Neuronal stem cell (in vitro differentiated cells): ENCODE results near the gene RNF145.

Source experiments
- DNase-seq: peaks from one replicate; pipeline ENCODE4 v3.0.0-alpha.2; 2013; ENCODE audit warnings: low spot score
- H2AFZ ChIP-seq: one replicate; pipeline ENCODE4 v1.6.1; 2013; ENCODE audit warnings: mild to moderate bottlenecking, low read length, inconsistent platforms
- H2AK5ac ChIP-seq: 2 replicates; pipeline ENCODE4 v1.6.1; 2013; ENCODE audit warnings: low read depth, mild to moderate bottlenecking, inconsistent platforms, low read length, moderate library complexity, mixed read lengths
- H2BK120ac ChIP-seq: 2 replicates; pipeline ENCODE4 v1.6.1; 2013; ENCODE audit warnings: low read depth, mild to moderate bottlenecking, inconsistent platforms, low read length, moderate library complexity, mixed read lengths
- H2BK12ac ChIP-seq: one replicate; pipeline ENCODE4 v1.6.1; 2013; ENCODE audit warnings: low read length, inconsistent platforms
- H2BK15ac ChIP-seq: 2 replicates; pipeline ENCODE4 v1.6.1; 2013; ENCODE audit warnings: mild to moderate bottlenecking, low read length, inconsistent platforms, mixed read lengths
- H2BK5ac ChIP-seq: one replicate; pipeline ENCODE4 v1.6.1; 2013; ENCODE audit warnings: inconsistent platforms, mild to moderate bottlenecking, low read length, moderate library complexity
- H3K14ac ChIP-seq: one replicate; pipeline ENCODE4 v1.6.1; 2013; ENCODE audit warnings: low read length, inconsistent platforms
- H3K18ac ChIP-seq: 2 replicates; pipeline ENCODE4 v1.6.1; 2013; ENCODE audit warnings: low read length, inconsistent platforms
- H3K23ac ChIP-seq: 2 replicates; pipeline ENCODE4 v1.6.1; 2013; ENCODE audit warnings: low read depth, mild to moderate bottlenecking, mixed read lengths, low read length, inconsistent platforms; ENCODE audit not compliant: poor library complexity
- H3K27ac ChIP-seq: replicated peaks from 3 replicates; pipeline ENCODE4 v1.5.1; 2013; ENCODE audit warnings: low read length, inconsistent platforms
- H3K27me3 ChIP-seq, 3 experiments: 2 replicates each; pipeline ENCODE4 v1.6.1; 2013; ENCODE audit warnings: low read length in 3 of 3, mild to moderate bottlenecking in 2 of 3, inconsistent platforms in 1 of 3, low read depth in 1 of 3, mixed read lengths in 1 of 3, moderate library complexity in 1 of 3; ENCODE audit not compliant: control insufficient read depth in 3 of 3, insufficient read depth in 3 of 3
- H3K36me3 ChIP-seq, 2 donors: replicated peaks in 1 of 2; 2 replicates each; pipeline ENCODE4 v1.6.1; 2013; ENCODE audit warnings: low read length in 2 of 2; ENCODE audit not compliant: control insufficient read depth in 2 of 2, insufficient read depth in 2 of 2
- H3K4ac ChIP-seq: 2 replicates; pipeline ENCODE4 v1.6.1; 2013; ENCODE audit warnings: inconsistent platforms, mild to moderate bottlenecking, low read length, moderate library complexity
- H3K4me1 ChIP-seq, 2 donors: 1 replicate in 1 of 2; 2 replicates in 1 of 2; pipeline ENCODE4 v1.6.1; 2013; ENCODE audit warnings: low read length in 2 of 2, low read depth in 1 of 2; ENCODE audit not compliant: control insufficient read depth in 2 of 2, insufficient read depth in 1 of 2
- H3K4me2 ChIP-seq: one replicate; pipeline ENCODE4 v1.6.1; 2013; ENCODE audit warnings: mild to moderate bottlenecking, low read length, inconsistent platforms; ENCODE audit not compliant: insufficient read depth, poor library complexity, severe bottlenecking
- H3K4me3 ChIP-seq, 2 donors: 2 replicates each; pipeline ENCODE4 v1.5.1; 2013; ENCODE audit warnings: low read length in 2 of 2, mild to moderate bottlenecking in 2 of 2, inconsistent platforms in 1 of 2, moderate library complexity in 1 of 2
- H3K79me1 ChIP-seq: one replicate; pipeline ENCODE4 v1.6.1; 2013; ENCODE audit warnings: low read depth, mild to moderate bottlenecking, inconsistent platforms, low read length, moderate library complexity
- H3K9ac ChIP-seq: one replicate; pipeline ENCODE4 v1.6.1; 2013; ENCODE audit warnings: mild to moderate bottlenecking, low read depth, low read length, inconsistent platforms; ENCODE audit not compliant: poor library complexity
- H3K9me3 ChIP-seq, 2 donors: replicated peaks in 1 of 2; 2 replicates each; pipeline versions ENCODE3 to v1.6.1; 2013; ENCODE audit warnings: low read length in 2 of 2, mild to moderate bottlenecking in 2 of 2, inconsistent platforms in 1 of 2, low read depth in 1 of 2, mixed read lengths in 1 of 2, moderate library complexity in 1 of 2; ENCODE audit not compliant: control insufficient read depth in 2 of 2, insufficient read depth in 1 of 2
- H4K8ac ChIP-seq: one replicate; pipeline ENCODE4 v1.6.1; 2013; ENCODE audit warnings: low read depth, mild to moderate bottlenecking, inconsistent platforms, low read length, moderate library complexity
- H4K91ac ChIP-seq: one replicate; pipeline ENCODE4 v1.6.1; 2013; ENCODE audit warnings: low read length, low read depth, mild to moderate bottlenecking, inconsistent platforms; ENCODE audit not compliant: poor library complexity
- WGBS, 2 donors: extraction: QIAGEN DNeasy Blood & Tissue Kit; methylation state at CpG; one replicate each; pipeline ENCODE4 v1.1.7; 2013; ENCODE audit warnings: missing lambda C conversion rate in 2 of 2, mixed read lengths in 1 of 2; ENCODE audit not compliant: insufficient read length in 2 of 2, insufficient replicate concordance in 1 of 2; ENCODE audit errors: extremely low coverage in 2 of 2; 5-methylcytosine and 5-hydroxymethylcytosine counted together

RNF145 gene

DNA sequence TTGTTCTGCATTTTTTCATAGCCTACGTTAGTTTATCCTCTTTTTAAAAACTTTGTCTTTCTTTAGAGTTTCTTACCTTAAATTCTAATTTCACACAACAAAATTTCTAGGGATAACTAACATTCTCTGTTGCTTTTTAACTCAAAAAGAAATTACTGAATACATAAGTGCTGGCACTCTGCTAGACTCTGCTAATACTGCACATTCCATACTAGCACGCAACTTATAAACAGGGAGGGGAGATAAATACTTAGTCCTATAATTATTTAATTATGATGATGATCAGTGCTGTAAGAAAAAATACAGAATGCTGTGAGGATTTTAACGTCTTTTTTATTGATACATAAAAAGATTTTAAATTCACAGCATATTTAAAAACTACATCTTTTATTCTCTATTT lies 25.1 kb downstream of the RNF145 start:
- Histone ChIP-seq H3K4ac (no peak overlapping the region), H3K36me3 (peaks cover under 1 to 50% of the 10 kb centered on the region in 2 donors), H3K4me2 (no peak overlapping the region), H3K14ac (no peak overlapping the region), H2BK12ac (no peak overlapping the region), H3K4me3 (no peak overlapping the region), H3K23ac (no peak overlapping the region), H4K91ac (no peak overlapping the region), H3K9ac (no peak overlapping the region), H2BK15ac (no peak overlapping the region), H2BK120ac (no peak overlapping the region), H2AK5ac (no peak overlapping the region), H3K4me1 (peaks cover 0 to 11% of the 10 kb centered on the region in 2 donors), H2AFZ (no peak overlapping the region), H3K18ac (no peak overlapping the region), H3K27ac (no peak overlapping the region), H3K9me3 (peaks cover 0 to 4% of the 10 kb centered on the region in 2 donors), H3K79me1 (peaks cover 4% of the 10 kb centered on the region), H3K27me3 (no peaks in the 10 kb centered on the region), H2BK5ac (no peak overlapping the region), H4K8ac (no peak overlapping the region)
- no CpG with 5 or more reads among the region's 3 CpGs for WGBS, 2 donors
- DNase-seq, result no peak

DNA sequence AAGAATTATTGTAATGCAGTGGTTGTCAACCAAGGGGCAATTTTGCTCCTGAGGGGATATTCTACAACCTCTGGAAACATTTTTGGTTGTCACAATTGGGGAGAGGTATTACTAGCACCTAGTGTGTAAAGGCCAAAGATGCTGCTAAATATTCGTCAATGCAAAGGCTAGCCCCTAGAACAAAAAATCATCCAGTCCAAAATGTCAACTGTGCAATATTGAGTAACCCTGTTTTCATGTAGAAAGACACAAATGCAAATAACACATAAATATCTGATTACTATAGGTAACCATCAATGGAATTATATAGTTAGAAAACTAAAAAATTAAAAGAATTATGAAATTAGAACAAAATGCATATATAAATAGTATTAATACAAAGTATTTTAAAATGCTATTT lies 26.1 kb downstream of the RNF145 start:
- WGBS, 2 donors, result no CpG with 5 or more reads among the region's 1 CpG
- Histone ChIP-seq H2AK5ac (no peak overlapping the region), H3K9ac (no peak overlapping the region), H3K9me3 (peaks cover 0 to under 1% of the 10 kb centered on the region in 2 donors), H2BK120ac (no peak overlapping the region), H3K79me1 (peaks cover 4% of the 10 kb centered on the region), H3K27ac (no peak overlapping the region), H3K27me3 (no peaks in the 10 kb centered on the region), H3K36me3 (peaks cover 0 to 54% of the 10 kb centered on the region in 2 donors), H3K4me1 (peaks cover 0 to 11% of the 10 kb centered on the region in 2 donors), H4K91ac (no peak overlapping the region), H2AFZ (no peak overlapping the region), H3K4me3 (no peak overlapping the region), H3K18ac (no peak overlapping the region), H3K23ac (no peak overlapping the region), H2BK12ac (no peak overlapping the region), H2BK5ac (no peak overlapping the region), H4K8ac (no peak overlapping the region), H3K14ac (no peak overlapping the region), H3K4ac (no peak overlapping the region), H2BK15ac (no peak overlapping the region), H3K4me2 (no peak overlapping the region)
- DNase-seq, result no peak

DNA sequence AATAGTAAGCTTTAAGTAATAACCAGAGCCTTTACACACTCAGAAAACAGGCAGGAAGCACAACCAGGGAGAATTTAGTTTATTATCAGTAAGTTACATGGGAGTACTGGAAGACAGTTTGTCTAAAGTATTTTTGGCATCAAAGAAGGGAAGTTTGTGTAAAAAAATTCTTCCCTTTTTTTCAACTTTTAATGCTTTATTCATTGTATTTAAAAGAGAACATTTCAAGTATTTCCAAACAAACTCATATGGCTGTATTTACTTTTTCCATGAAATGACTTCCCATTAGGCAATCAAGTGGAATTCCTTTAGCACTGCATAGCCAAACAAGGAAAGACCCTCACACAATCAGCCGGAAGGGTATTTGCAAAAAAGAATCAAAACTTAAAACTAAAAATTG lies 26.7 kb downstream of the RNF145 start:
- H2BK15ac ChIP-seq, result no peak overlapping the region
- H3K9me3 ChIP-seq, result no peaks in the 10 kb centered on the region
- H4K91ac ChIP-seq, result no peak overlapping the region
- WGBS, 2 donors, result no CpG with 5 or more reads among the region's 1 CpG
- H3K23ac ChIP-seq, result no peak overlapping the region
- H3K79me1 ChIP-seq, result peaks cover 3% of the 10 kb centered on the region
- H2AK5ac ChIP-seq, result no peak overlapping the region
- H2BK5ac ChIP-seq, result no peak overlapping the region
- no peak overlapping the region for H3K4ac ChIP-seq
- H4K8ac ChIP-seq, result no peak overlapping the region
- no peak overlapping the region for H3K4me2 ChIP-seq
- peaks cover 0 to 11% of the 10 kb centered on the region in 2 donors for H3K4me1 ChIP-seq
- DNase-seq, result no peak
- no peak overlapping the region for H2BK120ac ChIP-seq
- peaks cover 0 to 56% of the 10 kb centered on the region in 2 donors for H3K36me3 ChIP-seq
- H3K14ac ChIP-seq, result no peak overlapping the region
- no peak overlapping the region for H2AFZ ChIP-seq
- no peak overlapping the region for H3K18ac ChIP-seq
- no peak overlapping the region for H3K4me3 ChIP-seq
- no peak overlapping the region for H3K27ac ChIP-seq
- H3K27me3 ChIP-seq, result no peaks in the 10 kb centered on the region
- no peak overlapping the region for H2BK12ac ChIP-seq
- H3K9ac ChIP-seq, result no peak overlapping the region

- H2BK15ac ChIP-seq, result no peak overlapping the region
- H3K4me2 ChIP-seq, result no peak overlapping the region
- H3K36me3 ChIP-seq, result peaks cover 0 to 63% of the 10 kb centered on the region in 2 donors
- no peaks in the 10 kb centered on the region for H3K27me3 ChIP-seq
- H3K4ac ChIP-seq, result no peak overlapping the region
- H4K91ac ChIP-seq, result no peak overlapping the region
- no peak overlapping the region for H3K18ac ChIP-seq
- H3K79me1 ChIP-seq, result no peaks in the 10 kb centered on the region
- WGBS, 2 donors, result no CpG with 5 or more reads among the region's 4 CpGs
- H3K9me3 ChIP-seq, result no peaks in the 10 kb centered on the region
- no peak for DNase-seq
- H3K23ac ChIP-seq, result no peak overlapping the region
- no peak overlapping the region for H2BK120ac ChIP-seq
- no peak overlapping the region for H3K4me3 ChIP-seq
- H3K14ac ChIP-seq, result no peak overlapping the region
- no peak overlapping the region for H2BK12ac ChIP-seq
- H3K9ac ChIP-seq, result no peak overlapping the region
- H2AFZ ChIP-seq, result no peak overlapping the region
- H3K27ac ChIP-seq, result no peak overlapping the region
- no peak overlapping the region for H4K8ac ChIP-seq
- H2AK5ac ChIP-seq, result no peak overlapping the region
- peaks cover 0 to 11% of the 10 kb centered on the region in 2 donors for H3K4me1 ChIP-seq
- H2BK5ac ChIP-seq, result no peak overlapping the region
Measured at GRCh38 chr5:159181651-159182050, 27.7 kb downstream of the RNF145 start.
